Neural cell (in vitro differentiated cells): ENCODE data around the gene STARD9. TPM values are rescaled to one million over a fixed set of nuclear protein-coding genes. Genes with fewer than 3 reads are reported as not detected.

Source experiments
- H2AFZ ChIP-seq: fragments of 200-600, 300-800 bp; sonication (generic), shearing (Covaris generic); 2 replicates; pipeline ENCODE4 v1.6.0; 2014; ENCODE audit warnings: low read depth, mild to moderate bottlenecking, antibody characterized with exemption, low read length, moderate library complexity
- H3F3A ChIP-seq: fragments of 200-600 bp; shearing (Covaris generic); 2 replicates; pipeline ENCODE4 v1.6.1; 2016; ENCODE audit warnings: mild to moderate bottlenecking, moderate library complexity, mixed read lengths, antibody characterized with exemption, low read length; ENCODE audit not compliant: insufficient read depth, poor library complexity, severe bottlenecking
- H3K27ac ChIP-seq: fragments of 200-600, 300-800 bp; sonication (generic), shearing (Covaris generic); 2 replicates; pipeline ENCODE4 v1.5.1; 2014; ENCODE audit warnings: mild to moderate bottlenecking, low read length, moderate library complexity
- H3K27me3 ChIP-seq: fragments of 300-800, 200-600 bp; sonication (generic), shearing (Covaris generic); 2 replicates; pipeline ENCODE4 v1.6.0; 2014; ENCODE audit warnings: mild to moderate bottlenecking, low read depth, low read length, moderate library complexity; ENCODE audit not compliant: insufficient read depth
- H3K36me3 ChIP-seq: fragments of 300-800, 200-600 bp; sonication (generic), shearing (Covaris generic); 2 replicates; pipeline ENCODE4 v1.5.1; 2014; ENCODE audit warnings: mild to moderate bottlenecking, antibody characterized with exemption, low read length, moderate library complexity; ENCODE audit not compliant: insufficient read depth
- H3K4me2 ChIP-seq: fragments of 300-800, 200-600 bp; sonication (generic), shearing (Covaris generic); 2 replicates; pipeline ENCODE4 v1.6.0; 2014; ENCODE audit warnings: mild to moderate bottlenecking, low read length
- H3K4me3 ChIP-seq: fragments of 300-800, 200-600 bp; sonication (generic), shearing (Covaris generic); 2 replicates; pipeline ENCODE4 v1.5.1; 2014; ENCODE audit warnings: mild to moderate bottlenecking, low read length, moderate library complexity
- H3K79me2 ChIP-seq: fragments of 200-600 bp; shearing (Covaris generic); replicated peaks from 2 replicates; pipeline ENCODE4 v1.6.0; 2014; ENCODE audit warnings: mild to moderate bottlenecking, low read length, moderate library complexity; ENCODE audit not compliant: insufficient read depth
- H3K9ac ChIP-seq: fragments of 300-800, 200-600 bp; sonication (generic), shearing (Covaris generic); 2 replicates; pipeline ENCODE4 v1.6.1; 2016; ENCODE audit warnings: mild to moderate bottlenecking, low read length, mixed read lengths
- H3K9me2 ChIP-seq: fragments of 200-600 bp; shearing (Covaris generic); 2 replicates; pipeline ENCODE4 v1.6.1; 2016; ENCODE audit warnings: mild to moderate bottlenecking, low read length, mixed read lengths; ENCODE audit not compliant: insufficient read depth
- H3K9me3 ChIP-seq: fragments of 200-600, 300-800 bp; sonication (generic), shearing (Covaris generic); 2 replicates; pipeline ENCODE4 v1.6.1; 2016; ENCODE audit warnings: mild to moderate bottlenecking, mixed run types, low read length, moderate library complexity, mixed read lengths
- H4K20me1 ChIP-seq: fragments of 200-600 bp; shearing (Covaris generic); 2 replicates; pipeline ENCODE4 v1.6.1; 2016; ENCODE audit warnings: mild to moderate bottlenecking, mixed run types; ENCODE audit not compliant: insufficient read depth
- CTCF ChIP-seq: fragments of 450-650 bp; IDR thresholded peaks from 2 replicates; pipeline ENCODE4 v1.5.1; 2014; ENCODE audit warnings: antibody characterized with exemption, mild to moderate bottlenecking, moderate library complexity; ENCODE audit not compliant: poor library complexity, severe bottlenecking
- EP300 ChIP-seq: fragments of 450-650 bp; conservative IDR thresholded peaks from 2 replicates; pipeline ENCODE4 v1.6.1; 2014; ENCODE audit warnings: antibody characterized with exemption, mild to moderate bottlenecking, moderate library complexity; ENCODE audit not compliant: poor library complexity, severe bottlenecking
- EZH2 ChIP-seq: fragments of 200-600, 300-800 bp; shearing (Covaris generic), sonication (generic); IDR thresholded peaks from 2 replicates; pipeline ENCODE4 v1.6.1; 2014; ENCODE audit warnings: antibody characterized with exemption, low read length, borderline replicate concordance, mild to moderate bottlenecking; ENCODE audit not compliant: insufficient read depth, poor library complexity, severe bottlenecking
- MXI1 ChIP-seq: fragments of 450-650 bp; conservative IDR thresholded peaks from 2 replicates; pipeline ENCODE4 v1.6.1; 2014; ENCODE audit warnings: antibody characterized with exemption, mild to moderate bottlenecking; ENCODE audit not compliant: poor library complexity, severe bottlenecking
- POLR2AphosphoS5 ChIP-seq: IDR thresholded peaks from 2 replicates; pipeline ENCODE4 v1.6.1; 2012
- RAD21 ChIP-seq: fragments of 450-650 bp; conservative IDR thresholded peaks from 2 replicates; pipeline ENCODE4 v1.6.1; 2014; ENCODE audit warnings: antibody characterized with exemption, mild to moderate bottlenecking, moderate library complexity
- REST ChIP-seq: IDR thresholded peaks from 2 replicates; pipeline ENCODE4 v1.6.1; 2012; ENCODE audit warnings: borderline replicate concordance
- SMC3 ChIP-seq: fragments of 450-650 bp; conservative IDR thresholded peaks from 2 replicates; pipeline ENCODE4 v1.6.1; 2014; ENCODE audit warnings: antibody characterized with exemption, mild to moderate bottlenecking, moderate library complexity; ENCODE audit not compliant: poor library complexity
- TAF1 ChIP-seq: IDR thresholded peaks from 2 replicates; pipeline ENCODE4 v1.6.1; 2012; ENCODE audit warnings: low read depth
- polyA plus RNA-seq: library from polyadenylated mRNA; depleted of rRNA; stranded (reverse); fragments of >200 nt; gene quantifications from 2 replicates; pipeline ENCODE4 v1.2.3, GENCODE V29; 2014

The STARD9 gene
- polyA plus RNA-seq, 1 donor from 2014 or later = 6.4 TPM

GRCh38 chr15:42729409-42729808, 154.0 kb downstream of the STARD9 start:
- no peaks in the 10 kb centered on the region for H4K20me1 ChIP-seq
- H3K9me3 ChIP-seq = no peaks in the 10 kb centered on the region
- H3K4me2 ChIP-seq = no peak overlapping the region
- no peaks in the 10 kb centered on the region for H3K36me3 ChIP-seq
- no peak overlapping the region for H3K9ac ChIP-seq
- H3K79me2 ChIP-seq = no peaks in the 10 kb centered on the region
- no peaks in the 10 kb centered on the region for H3K27me3 ChIP-seq
- no peak overlapping the region for H2AFZ ChIP-seq
- H3F3A ChIP-seq = no peaks in the 10 kb centered on the region
- no peak overlapping the region for H3K4me3 ChIP-seq
- no peaks in the 10 kb centered on the region for H3K9me2 ChIP-seq
- TF ChIP-seq POLR2AphosphoS5 (no peak), SMC3 (no peak), TAF1 (no peak), CTCF (no peak), EZH2 (no peak), EP300 (no peak), REST (no peak), RAD21 (no peak)
- no peak overlapping the region for H3K27ac ChIP-seq

- Histone ChIP-seq H3K9ac (no peak overlapping the region), H3K9me2 (no peaks in the 10 kb centered on the region), H3K79me2 (no peaks in the 10 kb centered on the region), H2AFZ (no peak overlapping the region), H3K4me2 (no peak overlapping the region), H3K27me3 (no peaks in the 10 kb centered on the region), H3K36me3 (no peaks in the 10 kb centered on the region), H3K4me3 (no peak overlapping the region), H3K9me3 (no peaks in the 10 kb centered on the region), H3F3A (no peaks in the 10 kb centered on the region), H4K20me1 (no peaks in the 10 kb centered on the region), H3K27ac (no peak overlapping the region)
- no peak for TF ChIP-seq MXI1
- no peak for TF ChIP-seq SMC3
- no peak for TF ChIP-seq REST
- no peak for TF ChIP-seq CTCF
- TF ChIP-seq EP300 = no peak
- no peak for TF ChIP-seq EZH2
- TF ChIP-seq POLR2AphosphoS5 = no peak
- no peak for TF ChIP-seq RAD21
- no peak for TF ChIP-seq TAF1
Observed at GRCh38 chr15:42730135-42730534, 154.7 kb downstream of the STARD9 start.
